ENCODE data around the gene ARRDC5.

DNA sequence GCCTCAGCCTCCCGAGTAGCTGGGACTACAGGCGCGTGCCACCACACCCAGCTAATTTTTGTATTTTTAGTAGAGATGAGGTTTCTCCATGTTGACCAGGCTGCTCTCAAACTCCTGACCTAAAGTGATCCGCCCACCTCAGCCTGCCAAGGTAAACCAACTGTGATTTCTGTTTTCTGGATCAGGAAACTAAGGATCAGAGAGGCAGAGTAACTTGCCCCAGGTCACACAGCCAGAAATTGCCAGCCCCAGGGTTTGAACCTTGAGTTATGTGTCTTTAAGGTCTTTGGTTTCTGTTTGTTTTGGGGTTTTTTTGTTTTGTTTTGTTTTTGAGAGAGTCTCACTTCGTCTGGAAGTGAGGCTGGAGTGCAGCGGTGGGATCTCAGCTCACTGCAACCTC lies 31.0 kb downstream of the ARRDC5 start:
- no peak for TF ChIP-seq CTCF (conservative IDR thresholded peaks at IDR 0.05; ENCODE audit: low read depth, low read length)
- TF ChIP-seq EZH2 (IDR thresholded peaks at IDR 0.05; ENCODE audit: borderline replicate concordance, low read depth, low read length, poor library complexity, severe bottlenecking), result no peak
